Suprapubic skin (tissue), 4 donors: Measurements from ENCODE around the gene CTBP2.

ENCODE experiments used
- EP300 ChIP-seq: sonication (generic); formaldehyde crosslinking; IDR thresholded peaks from one replicate; pipeline ENCODE4 v1.6.1; 2017; ENCODE audit warnings: antibody characterized with exemption
- POLR2A ChIP-seq, 2 donors: fragments of 450-650 bp; IDR thresholded peaks; one replicate each; pipeline ENCODE4 v1.6.1; 2017; ENCODE audit warnings: antibody characterized with exemption in 2 of 2, mild to moderate bottlenecking in 2 of 2, moderate library complexity in 2 of 2
- POLR2AphosphoS5 ChIP-seq, 3 donors: sonication (generic); formaldehyde crosslinking; IDR thresholded peaks; one replicate each; pipeline ENCODE4 v1.6.1; 2017; ENCODE audit warnings: antibody characterized with exemption in 3 of 3
- TF ChIP-seq, protein P1 (sequence below), 2 donors: fragments of 200-600 bp in 1 of 2; fragments of 450-650 bp in 1 of 2; sonication (generic) in 1 of 2; IDR thresholded peaks; one replicate each; pipeline ENCODE4 v1.5.1; 2016 to 2019; ENCODE audit warnings: antibody characterized with exemption in 2 of 2, mild to moderate bottlenecking in 1 of 2, moderate library complexity in 1 of 2

GRCh38 chr10:125084614-125085257 lies 75.6 kb downstream of the CTBP2 start:
- TF ChIP-seq POLR2AphosphoS5 (IDR thresholded peaks at IDR 0.05) (no peak), POLR2A (IDR thresholded peaks at IDR 0.05) (no peak), EP300 (no peak)
- TF ChIP-seq, protein P1, sequence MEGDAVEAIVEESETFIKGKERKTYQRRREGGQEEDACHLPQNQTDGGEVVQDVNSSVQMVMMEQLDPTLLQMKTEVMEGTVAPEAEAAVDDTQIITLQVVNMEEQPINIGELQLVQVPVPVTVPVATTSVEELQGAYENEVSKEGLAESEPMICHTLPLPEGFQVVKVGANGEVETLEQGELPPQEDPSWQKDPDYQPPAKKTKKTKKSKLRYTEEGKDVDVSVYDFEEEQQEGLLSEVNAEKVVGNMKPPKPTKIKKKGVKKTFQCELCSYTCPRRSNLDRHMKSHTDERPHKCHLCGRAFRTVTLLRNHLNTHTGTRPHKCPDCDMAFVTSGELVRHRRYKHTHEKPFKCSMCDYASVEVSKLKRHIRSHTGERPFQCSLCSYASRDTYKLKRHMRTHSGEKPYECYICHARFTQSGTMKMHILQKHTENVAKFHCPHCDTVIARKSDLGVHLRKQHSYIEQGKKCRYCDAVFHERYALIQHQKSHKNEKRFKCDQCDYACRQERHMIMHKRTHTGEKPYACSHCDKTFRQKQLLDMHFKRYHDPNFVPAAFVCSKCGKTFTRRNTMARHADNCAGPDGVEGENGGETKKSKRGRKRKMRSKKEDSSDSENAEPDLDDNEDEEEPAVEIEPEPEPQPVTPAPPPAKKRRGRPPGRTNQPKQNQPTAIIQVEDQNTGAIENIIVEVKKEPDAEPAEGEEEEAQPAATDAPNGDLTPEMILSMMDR (IDR thresholded peaks at IDR 0.05) = no peak
